ENCODE results near the gene ELMO1.

The ELMO1 gene

DNA sequence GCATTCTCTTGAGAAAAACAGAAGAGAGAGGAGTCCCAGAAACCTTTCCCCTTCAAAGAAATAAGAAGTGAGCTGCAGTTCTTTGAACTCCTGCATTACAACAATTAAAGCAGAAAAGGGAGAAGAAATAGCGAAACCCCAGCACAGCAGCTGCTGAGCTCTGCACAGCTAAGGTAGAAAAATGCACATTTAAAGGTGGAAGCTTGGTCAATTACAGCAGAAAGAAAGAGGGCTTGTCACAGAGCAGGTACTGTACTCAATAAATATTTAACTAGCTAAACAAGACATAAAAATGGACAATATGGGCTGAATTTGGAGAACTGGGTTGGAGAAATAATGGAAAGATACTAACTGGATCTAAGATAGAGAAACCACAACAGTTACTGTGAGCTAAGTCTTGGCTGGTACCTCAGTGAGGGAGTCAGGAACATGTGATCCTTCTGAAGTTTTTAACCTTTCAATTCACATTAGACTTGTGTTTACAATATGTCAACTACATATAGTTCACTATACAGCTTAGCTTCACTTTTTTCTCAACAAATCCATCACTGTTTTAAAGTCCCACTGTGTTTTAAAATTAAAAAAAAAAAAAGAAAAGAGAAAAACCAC, 332.5 kb downstream of the ELMO1 start:
- in situ Hi-C loops (cut with HindIII; ENCODE audit: low sequenced_read_pairs) = no loop called here
- DNase-seq (ENCODE audit: low read depth) = no peak
- H3K4me3 ChIP-seq (ENCODE audit: low read depth, low read length) = no peak overlapping the region
- TF ChIP-seq, protein P1, sequence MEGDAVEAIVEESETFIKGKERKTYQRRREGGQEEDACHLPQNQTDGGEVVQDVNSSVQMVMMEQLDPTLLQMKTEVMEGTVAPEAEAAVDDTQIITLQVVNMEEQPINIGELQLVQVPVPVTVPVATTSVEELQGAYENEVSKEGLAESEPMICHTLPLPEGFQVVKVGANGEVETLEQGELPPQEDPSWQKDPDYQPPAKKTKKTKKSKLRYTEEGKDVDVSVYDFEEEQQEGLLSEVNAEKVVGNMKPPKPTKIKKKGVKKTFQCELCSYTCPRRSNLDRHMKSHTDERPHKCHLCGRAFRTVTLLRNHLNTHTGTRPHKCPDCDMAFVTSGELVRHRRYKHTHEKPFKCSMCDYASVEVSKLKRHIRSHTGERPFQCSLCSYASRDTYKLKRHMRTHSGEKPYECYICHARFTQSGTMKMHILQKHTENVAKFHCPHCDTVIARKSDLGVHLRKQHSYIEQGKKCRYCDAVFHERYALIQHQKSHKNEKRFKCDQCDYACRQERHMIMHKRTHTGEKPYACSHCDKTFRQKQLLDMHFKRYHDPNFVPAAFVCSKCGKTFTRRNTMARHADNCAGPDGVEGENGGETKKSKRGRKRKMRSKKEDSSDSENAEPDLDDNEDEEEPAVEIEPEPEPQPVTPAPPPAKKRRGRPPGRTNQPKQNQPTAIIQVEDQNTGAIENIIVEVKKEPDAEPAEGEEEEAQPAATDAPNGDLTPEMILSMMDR (IDR thresholded peaks at IDR 0.05; ENCODE audit: low read depth, low read length, missing control alignments) = no peak

DNA sequence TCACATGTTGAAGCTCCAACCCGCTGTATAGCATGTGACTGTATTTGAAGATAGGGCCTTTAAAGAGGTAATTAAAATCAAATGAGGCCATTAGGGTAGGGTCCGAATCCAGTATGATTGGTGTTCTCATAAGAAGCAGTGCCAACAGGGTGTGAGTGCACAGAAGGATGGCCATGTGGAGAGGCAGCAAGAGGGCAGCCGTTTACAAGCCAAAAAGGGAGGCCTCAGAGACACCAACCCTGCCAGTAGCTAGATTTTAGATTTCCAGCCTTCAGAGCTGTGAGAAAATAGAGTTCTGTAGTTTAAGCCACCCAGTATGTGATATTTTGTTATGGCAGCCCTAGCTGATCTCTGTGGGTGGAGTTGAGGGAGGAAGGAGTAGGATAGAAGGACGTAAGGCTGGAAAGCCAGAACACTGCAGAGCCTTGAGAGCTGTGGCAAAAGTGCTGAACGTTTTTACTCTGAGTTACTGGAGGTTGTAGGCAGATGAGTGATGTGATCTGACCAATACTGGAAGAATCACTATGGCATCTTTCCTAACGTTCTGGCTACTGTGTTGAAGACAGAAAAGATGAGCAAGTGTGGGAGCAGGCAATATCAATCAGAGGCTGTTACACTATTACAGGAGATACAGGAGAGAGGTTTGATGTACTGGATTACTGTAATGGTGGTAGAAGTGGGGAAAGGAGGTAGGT, 334.9 kb downstream of the ELMO1 start:
- DNase-seq (ENCODE audit: low read depth) = no peak
- no peak overlapping the region for H3K4me3 ChIP-seq (ENCODE audit: low read depth, low read length)
- in situ Hi-C loops (cut with HindIII; ENCODE audit: low sequenced_read_pairs) = no loop called here
- TF ChIP-seq, protein P1 (IDR thresholded peaks at IDR 0.05; ENCODE audit: low read depth, low read length, missing control alignments) = no peak

GRCh38 chr7:37112876-37113275, 335.8 kb downstream of the ELMO1 start:
- in situ Hi-C loops (cut with HindIII; ENCODE audit: low sequenced_read_pairs) = no loop called here
- TF ChIP-seq, protein P1 (IDR thresholded peaks at IDR 0.05; ENCODE audit: low read depth, low read length, missing control alignments) = no peak
- no peak for DNase-seq (ENCODE audit: low read depth)
- H3K4me3 ChIP-seq (ENCODE audit: low read depth, low read length) = no peak overlapping the region

DNA sequence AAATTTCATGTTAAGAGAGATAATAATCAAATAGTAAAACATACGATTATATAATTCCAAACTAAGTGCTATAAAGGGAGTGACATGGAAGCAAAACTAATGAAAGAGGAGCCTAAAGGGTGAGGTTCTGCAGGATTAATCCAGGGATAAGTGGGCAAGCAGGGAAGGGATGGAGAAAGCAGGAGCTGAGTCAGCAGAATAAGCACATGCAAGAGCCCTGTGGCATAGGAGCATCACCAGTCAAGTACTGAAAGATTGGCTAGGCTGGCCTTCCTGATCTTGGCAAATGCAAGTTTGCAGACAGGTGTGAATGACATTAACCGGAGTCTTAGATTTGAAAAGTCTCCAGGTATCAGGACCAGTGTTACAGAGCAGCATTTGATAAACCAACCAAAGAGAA, 336.4 kb downstream of the ELMO1 start:
- TF ChIP-seq, protein P1 (IDR thresholded peaks at IDR 0.05; ENCODE audit: low read depth, low read length, missing control alignments) = no peak
- no peak overlapping the region for H3K4me3 ChIP-seq (ENCODE audit: low read depth, low read length)
- no peak for DNase-seq (ENCODE audit: low read depth)
- in situ Hi-C loops (cut with HindIII; ENCODE audit: low sequenced_read_pairs) = no loop called here

DNA sequence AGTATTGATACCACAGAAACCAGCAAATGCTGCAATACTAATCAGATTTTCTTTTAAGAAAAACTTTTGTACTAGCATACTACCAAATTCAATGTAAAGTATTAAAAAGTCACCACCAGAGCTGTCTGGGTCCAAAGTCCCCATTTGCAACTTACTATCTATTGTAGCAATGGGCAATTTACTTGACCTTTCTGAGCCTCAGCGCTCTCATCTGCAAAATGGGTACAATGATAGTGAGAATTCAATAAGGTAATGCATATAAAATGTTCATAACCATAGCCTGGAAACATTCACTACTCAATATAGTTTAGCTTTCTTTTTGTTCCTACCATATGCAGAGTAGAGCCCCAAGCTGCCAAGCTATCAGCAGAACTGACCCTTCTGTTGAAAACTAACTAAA, 337.2 kb downstream of the ELMO1 start:
- in situ Hi-C loops (cut with HindIII; ENCODE audit: low sequenced_read_pairs) = no loop called here
- no peak overlapping the region for H3K4me3 ChIP-seq (ENCODE audit: low read depth, low read length)
- TF ChIP-seq, protein P1 (IDR thresholded peaks at IDR 0.05; ENCODE audit: low read depth, low read length, missing control alignments) = no peak
- no peak for DNase-seq (ENCODE audit: low read depth)

GRCh38 chr7:37110660-37111424, 337.8 kb downstream of the ELMO1 start:
- no peak for DNase-seq (ENCODE audit: low read depth)
- in situ Hi-C loops (cut with HindIII; ENCODE audit: low sequenced_read_pairs) = no loop called here
- TF ChIP-seq, protein P1 (IDR thresholded peaks at IDR 0.05; ENCODE audit: low read depth, low read length, missing control alignments) = no peak
- no peak overlapping the region for H3K4me3 ChIP-seq (ENCODE audit: low read depth, low read length)

Measured in astrocyte of the cerebellum (primary cell).